H1 (cell line): ENCODE data around the gene PRKAG3. TPM values are rescaled to one million over a fixed set of nuclear protein-coding genes. Genes with fewer than 3 reads are reported as not detected.

Experiments used
- CTCF ChIA-PET: fragments of 300-600 bp; sonication (Branson Sonifier 250); formaldehyde crosslinking; loops from one replicate; lab custom pipeline; 2021; ENCODE audit not compliant: partially characterized antibody; lab: Charles Lee
- POLR2A ChIA-PET: fragments of 300-600 bp; sonication (Branson Sonifier 250); formaldehyde crosslinking; loops from one replicate; lab custom pipeline; 2021; ENCODE audit warnings: inconsistent platforms; ENCODE audit not compliant: partially characterized antibody; lab: Charles Lee
- DNase-seq, 2 experiments: peaks; one replicate each; pipeline versions ENCODE4 v3.0.0 to v3.0.0-alpha.2; 2010 to 2022; ENCODE audit warnings: low spot score in 2 of 2, low read depth in 1 of 2, mixed read lengths in 1 of 2
- FAIRE-seq: peaks from 2 replicates; lab custom pipeline; 2011; peaks lifted over from hg19 to GRCh38; lab: Jason Lieb, UNC
- H2AFZ ChIP-seq: 2 replicates; pipeline ENCODE4 v1.8.1; 2012; ENCODE audit warnings: low read length, inconsistent platforms
- H2AK5ac ChIP-seq: 2 replicates; pipeline ENCODE4 v1.6.1; 2013; ENCODE audit warnings: low read depth, low read length
- H2BK120ac ChIP-seq: replicated peaks from 2 replicates; pipeline ENCODE3; 2013; ENCODE audit warnings: low read depth, low read length, inconsistent platforms
- H2BK12ac ChIP-seq: 2 replicates; pipeline ENCODE4 v1.6.1; 2013; ENCODE audit warnings: low read depth, low read length
- H2BK15ac ChIP-seq: 2 replicates; pipeline ENCODE4 v1.6.1; 2013; ENCODE audit warnings: low read length
- H2BK20ac ChIP-seq: 2 replicates; pipeline ENCODE4 v1.6.1; 2013; ENCODE audit warnings: low read length
- H2BK5ac ChIP-seq: 2 replicates; pipeline ENCODE4 v1.6.1; 2013; ENCODE audit warnings: low read depth, low read length
- H3K14ac ChIP-seq: 2 replicates; pipeline ENCODE4 v1.6.1; 2013; ENCODE audit warnings: inconsistent platforms; ENCODE audit not compliant: insufficient read length
- H3K18ac ChIP-seq: 2 replicates; pipeline ENCODE4 v1.6.1; 2013; ENCODE audit warnings: low read length; ENCODE audit errors: extremely low read depth
- H3K23ac ChIP-seq: 2 replicates; pipeline ENCODE4 v1.6.1; 2013; ENCODE audit warnings: inconsistent platforms; ENCODE audit not compliant: insufficient read length
- H3K23me2 ChIP-seq: 2 replicates; pipeline ENCODE4 v1.6.1; 2013; ENCODE audit warnings: low read depth, low read length
- H3K27ac ChIP-seq: 2 replicates; pipeline ENCODE4 v1.6.1; 2011; ENCODE audit warnings: low read depth, low read length, inconsistent platforms
- H3K27me3 ChIP-seq, 4 experiments: replicated peaks in 1 of 4; 1 replicate in 1 of 4; 2 replicates in 3 of 4; pipeline versions ENCODE4 v1.6.1 to v1.8.1; 2011 to 2013; ENCODE audit warnings: low read length in 3 of 4, mild to moderate bottlenecking in 3 of 4, inconsistent platforms in 2 of 4, mixed read lengths in 2 of 4, moderate library complexity in 1 of 4; ENCODE audit not compliant: control insufficient read depth in 3 of 4, insufficient read depth in 3 of 4; ENCODE audit errors: extremely low read depth in 1 of 4
- H3K36me3 ChIP-seq, 4 experiments: 2 replicates each; pipeline versions ENCODE4 v1.6.1 to v1.8.1; 2011 to 2013; ENCODE audit warnings: mild to moderate bottlenecking in 4 of 4, low read length in 3 of 4, moderate library complexity in 2 of 4, control low read depth in 1 of 4, inconsistent platforms in 1 of 4; ENCODE audit not compliant: insufficient read depth in 4 of 4, control insufficient read depth in 2 of 4
- H3K4ac ChIP-seq: replicated peaks from 2 replicates; pipeline ENCODE3; 2013; ENCODE audit warnings: low read length, low read depth, mixed read lengths, inconsistent platforms; ENCODE audit not compliant: insufficient read length
- H3K4me1 ChIP-seq, 4 experiments: replicated peaks in 1 of 4; 1 replicate in 1 of 4; 2 replicates in 3 of 4; pipeline versions ENCODE4 v1.6.1 to v1.8.1; 2011 to 2013; ENCODE audit warnings: low read length in 3 of 4, inconsistent platforms in 2 of 4, mixed read lengths in 1 of 4; ENCODE audit not compliant: insufficient read depth in 4 of 4, control insufficient read depth in 3 of 4
- H3K4me2 ChIP-seq, 2 experiments: 2 replicates each; pipeline versions ENCODE4 v1.6.1 to v1.8.1; 2011 to 2013; ENCODE audit warnings: low read depth in 2 of 2, low read length in 2 of 2, control low read depth in 1 of 2, inconsistent platforms in 1 of 2, mild to moderate bottlenecking in 1 of 2; ENCODE audit not compliant: insufficient read depth in 1 of 2
- H3K4me3 ChIP-seq, 4 experiments: fragments of 200-600, 300-600 bp in 1 of 4; sonication (generic), shearing (Covaris generic), sonication (Bioruptor Twin) in 1 of 4; 2 replicates each; pipeline versions ENCODE4 v1.5.1 to v1.8.1; 2011 to 2016; ENCODE audit warnings: low read length in 4 of 4, low read depth in 3 of 4, control low read depth in 2 of 4, inconsistent platforms in 2 of 4, mild to moderate bottlenecking in 2 of 4, mixed read lengths in 1 of 4, moderate library complexity in 1 of 4; ENCODE audit not compliant: insufficient read depth in 2 of 4; ENCODE audit errors: extremely low read depth in 1 of 4
- H3K56ac ChIP-seq: replicated peaks from 2 replicates; pipeline ENCODE3; 2013; ENCODE audit warnings: low read depth, mild to moderate bottlenecking, mixed read lengths, low read length, inconsistent platforms; ENCODE audit not compliant: insufficient read length
- H3K79me1 ChIP-seq: 2 replicates; pipeline ENCODE4 v1.6.1; 2013; ENCODE audit warnings: low read depth, low read length, control low read depth
- H3K79me2 ChIP-seq, 2 experiments: 2 replicates each; pipeline versions ENCODE4 v1.6.1 to v1.8.1; 2012 to 2013; ENCODE audit warnings: low read length in 2 of 2, mild to moderate bottlenecking in 2 of 2, inconsistent platforms in 1 of 2; ENCODE audit not compliant: insufficient read depth in 2 of 2, control insufficient read depth in 1 of 2
- H3K9ac ChIP-seq, 4 experiments: replicated peaks in 1 of 4; 1 replicate in 1 of 4; 2 replicates in 3 of 4; pipeline versions ENCODE4 v1.6.1 to v1.8.1; 2011 to 2013; ENCODE audit warnings: low read depth in 3 of 4, low read length in 3 of 4, control low read depth in 2 of 4, mild to moderate bottlenecking in 2 of 4, moderate library complexity in 2 of 4, inconsistent platforms in 1 of 4; ENCODE audit errors: extremely low read depth in 1 of 4
- H3K9me3 ChIP-seq, 2 experiments: 2 replicates each; pipeline versions ENCODE4 v1.6.1 to v1.8.1; 2012 to 2013; ENCODE audit warnings: mild to moderate bottlenecking in 2 of 2, moderate library complexity in 2 of 2, control low read depth in 1 of 2, inconsistent platforms in 1 of 2, low read depth in 1 of 2, low read length in 1 of 2, mixed read lengths in 1 of 2; ENCODE audit not compliant: insufficient read depth in 2 of 2
- H4K20me1 ChIP-seq, 2 experiments: replicated peaks in 1 of 2; 2 replicates each; pipeline versions ENCODE3 to v1.8.1; 2011 to 2013; ENCODE audit warnings: inconsistent platforms in 2 of 2, low read length in 2 of 2, mild to moderate bottlenecking in 1 of 2; ENCODE audit not compliant: insufficient read depth in 2 of 2, control insufficient read depth in 1 of 2
- H4K5ac ChIP-seq: 2 replicates; pipeline ENCODE4 v1.6.1; 2013; ENCODE audit warnings: low read length, low read depth, mixed read lengths, inconsistent platforms; ENCODE audit not compliant: insufficient read length
- H4K8ac ChIP-seq: 2 replicates; pipeline ENCODE4 v1.8.0; 2013; ENCODE audit warnings: mild to moderate bottlenecking, moderate library complexity, low read length, inconsistent platforms; ENCODE audit not compliant: insufficient read depth; ENCODE audit errors: extremely low read depth
- H4K91ac ChIP-seq: replicated peaks from 2 replicates; pipeline ENCODE3; 2013; ENCODE audit warnings: low read length, mixed read lengths, inconsistent platforms; ENCODE audit not compliant: insufficient read length
- CHD2 ChIP-seq: IDR thresholded peaks from 2 replicates; pipeline ENCODE4 v1.6.1; 2012; ENCODE audit warnings: low read length, improper control_type of control experiment
- POLR2AphosphoS5 ChIP-seq: IDR thresholded peaks from 2 replicates; pipeline ENCODE4 v1.6.1; 2011; ENCODE audit warnings: low read depth, low read length
- TCF12 ChIP-seq: IDR thresholded peaks from 2 replicates; pipeline ENCODE4 v1.6.1; 2011; ENCODE audit warnings: low read depth, mild to moderate bottlenecking, low read length
- WGBS, 2 experiments: shearing (Covaris generic) in 1 of 2; methylation state at CpG; one replicate each; pipeline versions ENCODE4 v1.1.6 to v1.1.7; 2013 to 2015; ENCODE audit warnings: low lambda C conversion rate in 2 of 2, mixed read lengths in 2 of 2, inconsistent platforms in 1 of 2, low coverage in 1 of 2, missing lambda C conversion rate in 1 of 2; ENCODE audit not compliant: insufficient replicate concordance in 2 of 2, insufficient coverage in 1 of 2, insufficient read length in 1 of 2; ENCODE audit errors: extremely low coverage in 1 of 2, missing lambda C conversion rate in 1 of 2; 5-methylcytosine and 5-hydroxymethylcytosine counted together
- polyA plus RNA-seq, 7 experiments: library from polyadenylated mRNA; depleted of rRNA in 3 of 7; stranded (reverse) in 5 of 7; unstranded in 2 of 7; fragments of >200 nt in 5 of 7; fragments of 200-250 nt in 2 of 7; gene quantifications; 1 replicate in 5 of 7; 2 replicates in 1 of 7; 4 replicates in 1 of 7; pipeline versions ENCODE4 v1.2.1 to v1.2.3, GENCODE V29; 2011 to 2013; ENCODE audit warnings: missing spikeins in 2 of 7, mixed read lengths in 2 of 7
- total RNA-seq: library from RNA; stranded (reverse); fragmentation: NEBNext Ultra II Directional; extraction: Animal tissue kit (Norgen Biotek cat#: 25700); gene quantifications from 2 replicates; pipeline ENCODE4 v1.2.1, GENCODE V29; 2021

PRKAG3 gene
- total and polyA plus RNA-seq, 2 of the 8 experiments (the other 6 are each of a cell fraction or from before 2014, with no cell fraction given), result not detected

DNA sequence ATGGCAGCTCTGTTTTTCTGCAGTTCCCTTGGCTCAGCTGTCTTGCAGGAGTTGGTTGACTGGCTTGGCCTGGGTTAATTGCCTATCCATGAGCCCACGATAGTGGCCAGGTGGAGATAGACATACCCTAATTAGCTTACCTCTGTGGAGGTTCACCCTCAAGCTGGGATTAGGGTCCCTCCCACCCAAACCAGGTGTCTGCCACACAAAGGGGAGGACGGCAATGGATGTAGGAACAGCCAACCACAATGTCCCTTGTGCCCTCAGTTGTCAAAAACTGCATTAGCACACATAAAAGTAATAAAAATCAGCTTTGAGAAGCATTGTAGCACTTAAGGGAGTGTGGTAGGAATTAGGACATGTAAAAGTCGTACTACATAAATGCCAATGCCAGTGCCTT lies 45.5 kb downstream of the PRKAG3 start:
- Histone ChIP-seq H4K20me1 (peaks cover 0 to 3% of the 10 kb centered on the region in 2 experiments), H4K91ac (no peak overlapping the region), H3K4me2 (no peak overlapping the region), H3K23me2 (peaks cover 8% of the 10 kb centered on the region), H3K79me2 (no peaks in the 10 kb centered on the region), H2AK5ac (no peak overlapping the region), H3K36me3 (no peaks in the 10 kb centered on the region), H2BK120ac (no peak overlapping the region), H4K5ac (no peak overlapping the region), H4K8ac (no peak overlapping the region), H3K4me3 (no peak overlapping the region), H3K27me3 (peaks cover 4 to 28% (median 22%) of the 10 kb centered on the region in 4 experiments), H3K9me3 (no peaks in the 10 kb centered on the region), H3K14ac (no peak overlapping the region), H3K27ac (no peak overlapping the region), H2AFZ (no peak overlapping the region), H3K56ac (no peak overlapping the region), H2BK20ac (no peak overlapping the region), H3K4me1 (peaks cover 0 to 2% (median under 1%) of the 10 kb centered on the region in 4 experiments; a peak in 1 of 7 replicates), H3K9ac (no peak overlapping the region), H2BK5ac (no peak overlapping the region), H3K79me1 (no peaks in the 10 kb centered on the region), H3K18ac (no peak overlapping the region), H3K4ac (no peak overlapping the region), H2BK12ac (no peak overlapping the region), H3K23ac (no peak overlapping the region), H2BK15ac (no peak overlapping the region)
- DNase-seq, result no peak
- ChIA-PET POLR2A (interaction anchor here (1.0 kb wide), 1 partner anchor 10 kb away, joined by 3 read pairs; no protein-coding TSS in a partner anchor), CTCF (interaction anchor here (0.6 to 1.6 kb wide), 4 partner anchors 61 to 898 kb away, joined by 3 to 4 read pairs (median 3); no protein-coding TSS in a partner anchor)
- 86% methylated on average over 3 of the region's 3 CpGs; no CpG with 5 or more reads in 1 of the 2 experiments for WGBS, 2 experiments
- FAIRE-seq, result no peak
- TF ChIP-seq CHD2, result no peak
- TF ChIP-seq TCF12, result peak; percentile 89; the same call in 1 of the 2 replicates
- peak; percentile 58; the same call in 1 of the 2 replicates for TF ChIP-seq POLR2AphosphoS5
